CD8-positive, alpha-beta memory T cell (primary cell): ENCODE data around the gene TBCA. TPM values are rescaled to one million over a fixed set of nuclear protein-coding genes. Genes with fewer than 3 reads are reported as not detected.
A peak's percentile ranks its signal among the peaks of the same experiment; 100 is the strongest.
"Not testable (repeated sequence)": the region's sequence is repeated elsewhere in the genome, so short reads cannot be mapped to it uniquely, and the experiment has no call there.

Source experiments
- CTCF ChIA-PET: fragments of 350-600 bp; sonication (Branson Sonifier 250); formaldehyde crosslinking; loops from one replicate; lab custom pipeline; 2021; ENCODE audit warnings: antibody characterized with exemption; lab: Charles Lee
- POLR2A ChIA-PET: fragments of 350-600 bp; sonication (Branson Sonifier 250); formaldehyde crosslinking; loops from one replicate; lab custom pipeline; 2021; ENCODE audit warnings: antibody characterized with exemption; lab: Charles Lee
- DNase-seq, 5 donors: peaks; one replicate each; pipeline versions ENCODE4 v3.0.0 to v3.0.0-alpha.2; 2020 to 2022; ENCODE audit warnings: mixed read lengths in 1 of 5
- H3K27ac ChIP-seq: one replicate; pipeline ENCODE4 v1.7.0; 2013; ENCODE audit warnings: low read depth, mild to moderate bottlenecking, low read length, moderate library complexity
- H3K27me3 ChIP-seq: 2 replicates; pipeline ENCODE4 v1.7.0; 2013; ENCODE audit warnings: low read length, mild to moderate bottlenecking; ENCODE audit not compliant: insufficient read depth, poor library complexity, severe bottlenecking
- H3K36me3 ChIP-seq: 2 replicates; pipeline ENCODE4 v1.7.0; 2013; ENCODE audit warnings: mild to moderate bottlenecking, low read length, moderate library complexity; ENCODE audit not compliant: insufficient read depth
- H3K4me1 ChIP-seq: 2 replicates; pipeline ENCODE4 v1.7.0; 2013; ENCODE audit warnings: mild to moderate bottlenecking, low read length, moderate library complexity; ENCODE audit not compliant: insufficient read depth
- H3K4me3 ChIP-seq: 2 replicates; pipeline ENCODE4 v1.7.0; 2013; ENCODE audit warnings: mild to moderate bottlenecking, low read length
- H3K9me3 ChIP-seq: 2 replicates; pipeline ENCODE4 v1.7.0; 2013; ENCODE audit warnings: mild to moderate bottlenecking, low read length
- H3K27ac Mint-ChIP-seq, 8 donors: one replicate each; pipeline ENCODE4 v1.8.0; 2020 to 2021; ENCODE audit warnings: mixed read lengths in 8 of 8, mild to moderate bottlenecking in 6 of 8, inconsistent platforms in 3 of 8, moderate library complexity in 3 of 8
- H3K27me3 Mint-ChIP-seq, 2 donors: one replicate each; pipeline ENCODE4 v1.8.0; 2020 to 2021; ENCODE audit warnings: mixed read lengths in 2 of 2, mild to moderate bottlenecking in 1 of 2, moderate library complexity in 1 of 2
- H3K36me3 Mint-ChIP-seq, 3 donors: one replicate each; pipeline ENCODE4 v1.8.0; 2020 to 2021; ENCODE audit warnings: mixed read lengths in 3 of 3, inconsistent platforms in 1 of 3, mild to moderate bottlenecking in 1 of 3
- H3K4me1 Mint-ChIP-seq, 3 donors: one replicate each; pipeline ENCODE4 v1.8.0; 2020 to 2021; ENCODE audit warnings: mixed read lengths in 3 of 3, inconsistent platforms in 1 of 3, mild to moderate bottlenecking in 1 of 3
- H3K4me3 Mint-ChIP-seq, 7 donors: one replicate each; pipeline ENCODE4 v1.8.0; 2020 to 2021; ENCODE audit warnings: mixed read lengths in 7 of 7, mild to moderate bottlenecking in 6 of 7, moderate library complexity in 4 of 7, inconsistent platforms in 2 of 7
- H3K9me3 Mint-ChIP-seq, 5 donors: one replicate each; pipeline ENCODE4 v1.8.0; 2020 to 2022; ENCODE audit warnings: mixed read lengths in 5 of 5, mild to moderate bottlenecking in 3 of 5, moderate library complexity in 2 of 5, inconsistent platforms in 1 of 5
- polyA plus RNA-seq: library from polyadenylated mRNA; unstranded; fragments of 300-500 nt; fragmentation: Illumina TruSeq; gene quantifications from one replicate; pipeline ENCODE4 v1.2.3, GENCODE V29; 2021
- total RNA-seq, 2 experiments: library from RNA; stranded (reverse); gene quantifications; one replicate each; pipeline ENCODE4 v1.2.3, GENCODE V29; 2021

Gene TBCA
- total and polyA plus RNA-seq, 3 experiments from 2014 or later: 193 to 239 (median 237) TPM

GRCh38 chr5:77750928-77751327 lies 25.2 kb downstream of the TBCA start:
- CTCF ChIA-PET: not testable (repeated sequence)

GRCh38 chr5:77748160-77748559 lies 28.0 kb downstream of the TBCA start:
- Mint-ChIP-seq H3K36me3 (peaks cover 0 to 8% (median 4%) of the 10 kb centered on the region in 3 donors), H3K27me3 (no peaks in the 10 kb centered on the region), H3K4me1 (peaks cover 34 to 70% (median 56%) of the 10 kb centered on the region in 3 donors), H3K9me3 (no peaks in the 10 kb centered on the region), H3K4me3 (no peak overlapping the region), H3K27ac (peak overlapping the region in 2 of 8 donors; percentile 25 to 30)
- Histone ChIP-seq H3K27ac (no peak overlapping the region), H3K4me1 (no peaks in the 10 kb centered on the region), H3K36me3 (no peaks in the 10 kb centered on the region), H3K27me3 (no peaks in the 10 kb centered on the region), H3K4me3 (no peak overlapping the region), H3K9me3 (no peaks in the 10 kb centered on the region)
- no peak for DNase-seq
- CTCF ChIA-PET: interaction anchor here (1.4 kb wide), 1 partner anchor 11 kb away, joined by 3 read pairs; no protein-coding TSS in a partner anchor
- POLR2A ChIA-PET: no interaction called here

More at GRCh38 chr5:77750928-77751327, 25.2 kb downstream of the TBCA start:
- H3K27ac ChIP-seq, H3K4me3 ChIP-seq, H3K9me3 Mint-ChIP-seq, H3K27me3 ChIP-seq, DNase-seq, H3K36me3 ChIP-seq, POLR2A ChIA-PET, H3K9me3 ChIP-seq, H3K36me3 Mint-ChIP-seq, H3K27me3 Mint-ChIP-seq, H3K4me1 ChIP-seq, H3K4me3 Mint-ChIP-seq: not testable (repeated sequence)
- H3K27ac Mint-ChIP-seq: peak overlapping the region in 2 of 8 donors; percentile 33 to 65
- peaks cover 31 to 68% (median 60%) of the 10 kb centered on the region in 3 donors for H3K4me1 Mint-ChIP-seq

DNA sequence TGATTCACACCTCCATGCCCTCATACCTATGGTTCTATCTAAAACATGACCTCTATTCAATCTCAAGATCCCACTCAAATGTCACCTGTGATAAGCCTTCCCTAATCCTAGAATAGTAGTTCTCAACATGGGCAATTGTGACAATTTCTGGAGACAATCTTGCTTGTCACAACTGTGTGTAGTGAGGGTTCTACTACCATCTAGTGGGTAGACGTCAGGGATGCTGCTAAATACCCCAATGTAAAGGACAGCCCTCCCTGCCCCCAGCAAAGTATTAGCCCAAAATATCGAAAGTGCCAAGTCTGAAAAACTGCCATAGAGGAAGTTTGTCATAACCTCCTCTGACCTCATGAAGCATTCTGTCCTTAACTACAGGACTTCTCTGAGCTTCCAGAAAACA lies 32.0 kb downstream of the TBCA start:
- ChIA-PET CTCF (no interaction called here), POLR2A (no interaction called here)
- Histone ChIP-seq H3K27me3 (no peaks in the 10 kb centered on the region), H3K9me3 (no peaks in the 10 kb centered on the region), H3K4me3 (no peak overlapping the region), H3K36me3 (no peaks in the 10 kb centered on the region), H3K27ac (no peak overlapping the region), H3K4me1 (no peaks in the 10 kb centered on the region)
- Mint-ChIP-seq H3K36me3 (peaks cover 0 to 8% (median 4%) of the 10 kb centered on the region in 3 donors), H3K4me3 (no peak overlapping the region), H3K27ac (no peak overlapping the region), H3K27me3 (no peaks in the 10 kb centered on the region), H3K9me3 (no peaks in the 10 kb centered on the region), H3K4me1 (peaks cover 21 to 44% (median 34%) of the 10 kb centered on the region in 3 donors)
- no peak for DNase-seq

GRCh38 chr5:77743181-77743580 lies 33.0 kb downstream of the TBCA start:
- peaks cover 15 to 37% (median 27%) of the 10 kb centered on the region in 3 donors for H3K4me1 Mint-ChIP-seq
- Histone ChIP-seq H3K36me3 (no peaks in the 10 kb centered on the region), H3K4me1 (no peaks in the 10 kb centered on the region), H3K9me3 (no peaks in the 10 kb centered on the region), H3K27me3 (no peaks in the 10 kb centered on the region), H3K27ac (no peak overlapping the region), H3K4me3 (no peak overlapping the region)
- H3K27me3 Mint-ChIP-seq: no peaks in the 10 kb centered on the region
- no peak for DNase-seq
- POLR2A ChIA-PET: no interaction called here
- H3K9me3 Mint-ChIP-seq: no peaks in the 10 kb centered on the region
- peaks cover 0 to 8% (median 5%) of the 10 kb centered on the region in 3 donors for H3K36me3 Mint-ChIP-seq
- CTCF ChIA-PET: no interaction called here
- H3K27ac Mint-ChIP-seq: no peak overlapping the region
- no peak overlapping the region for H3K4me3 Mint-ChIP-seq

GRCh38 chr5:77741608-77742007 lies 34.5 kb downstream of the TBCA start:
- Mint-ChIP-seq H3K27ac (no peak overlapping the region), H3K9me3 (no peaks in the 10 kb centered on the region), H3K36me3 (peaks cover 0 to 9% (median 8%) of the 10 kb centered on the region in 3 donors), H3K4me3 (no peak overlapping the region), H3K4me1 (peaks cover 18 to 45% (median 35%) of the 10 kb centered on the region in 3 donors), H3K27me3 (no peaks in the 10 kb centered on the region)
- no peak overlapping the region for H3K27ac ChIP-seq
- H3K36me3 ChIP-seq: no peaks in the 10 kb centered on the region
- H3K9me3 ChIP-seq: no peaks in the 10 kb centered on the region
- no peak for DNase-seq
- H3K4me1 ChIP-seq: no peaks in the 10 kb centered on the region
- no peak overlapping the region for H3K4me3 ChIP-seq
- ChIA-PET POLR2A (no interaction called here), CTCF (no interaction called here)
- H3K27me3 ChIP-seq: no peaks in the 10 kb centered on the region

- Histone ChIP-seq H3K27ac (no peak overlapping the region), H3K4me3 (no peak overlapping the region), H3K36me3 (no peaks in the 10 kb centered on the region), H3K4me1 (no peaks in the 10 kb centered on the region), H3K27me3 (no peaks in the 10 kb centered on the region), H3K9me3 (no peaks in the 10 kb centered on the region)
- peaks cover 33 to 71% (median 69%) of the 10 kb centered on the region in 3 donors for H3K4me1 Mint-ChIP-seq
- CTCF ChIA-PET: no interaction called here
- no peak overlapping the region for H3K27ac Mint-ChIP-seq
- no peaks in the 10 kb centered on the region for H3K9me3 Mint-ChIP-seq
- H3K4me3 Mint-ChIP-seq: no peak overlapping the region
- POLR2A ChIA-PET: no interaction called here
- no peak for DNase-seq
- H3K27me3 Mint-ChIP-seq: no peaks in the 10 kb centered on the region
- H3K36me3 Mint-ChIP-seq: peaks cover 10% of the 10 kb centered on the region in 3 donors
Measured at GRCh38 chr5:77734885-77735284, 41.3 kb downstream of the TBCA start.

DNA sequence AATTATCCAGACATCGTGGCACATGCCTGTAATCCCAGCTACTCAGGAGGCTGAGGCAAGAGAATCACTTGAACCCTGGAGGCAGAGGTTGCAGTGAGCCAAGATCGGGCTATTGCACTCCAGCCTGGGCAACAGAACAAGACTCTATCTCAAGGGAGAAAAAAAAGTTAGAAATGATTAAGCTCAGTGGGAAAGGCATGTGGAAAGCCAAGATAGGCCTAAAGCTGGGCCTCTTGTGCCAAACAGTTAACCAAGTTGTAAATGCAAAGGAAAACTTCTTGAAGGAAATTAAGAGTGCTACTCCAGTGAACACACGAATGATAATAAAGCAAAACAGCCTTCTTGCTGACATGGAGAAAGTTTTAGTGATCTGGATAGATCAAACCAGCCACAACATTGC lies 43.0 kb downstream of the TBCA start:
- Histone ChIP-seq H3K9me3 (no peaks in the 10 kb centered on the region), H3K27ac (no peak overlapping the region), H3K36me3 (no peaks in the 10 kb centered on the region), H3K27me3 (no peaks in the 10 kb centered on the region), H3K4me1 (no peaks in the 10 kb centered on the region), H3K4me3 (no peak overlapping the region)
- Mint-ChIP-seq H3K36me3 (peaks cover 8 to 12% (median 10%) of the 10 kb centered on the region in 3 donors), H3K9me3 (no peaks in the 10 kb centered on the region), H3K4me1 (peaks cover 39 to 82% (median 82%) of the 10 kb centered on the region in 3 donors), H3K27ac (no peak overlapping the region), H3K4me3 (no peak overlapping the region), H3K27me3 (no peaks in the 10 kb centered on the region)
- POLR2A ChIA-PET: no interaction called here
- no peak for DNase-seq
- CTCF ChIA-PET: interaction anchor here (1.1 kb wide), 1 partner anchor 15 kb away, joined by 3 read pairs; no protein-coding TSS in a partner anchor

DNA sequence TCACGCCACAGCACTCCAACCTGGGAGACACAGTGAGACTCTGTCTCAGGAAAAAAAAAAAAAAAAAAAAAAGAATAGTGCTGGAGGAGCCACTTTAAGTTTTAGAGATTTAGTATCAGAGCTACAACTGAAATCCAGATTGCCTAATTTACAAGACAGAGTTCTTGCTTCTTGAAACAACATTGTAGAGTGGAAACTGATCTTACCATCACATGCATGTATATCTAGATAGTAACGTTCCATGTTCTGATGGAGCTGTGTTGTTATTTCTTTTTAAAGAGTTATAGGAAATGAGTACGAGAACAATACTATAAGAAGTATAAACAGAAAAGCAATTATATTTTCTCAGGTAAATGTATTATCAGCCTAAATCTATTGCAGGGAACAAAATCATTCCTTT lies 48.9 kb downstream of the TBCA start:
- Histone ChIP-seq H3K4me1 (no peaks in the 10 kb centered on the region), H3K27ac (no peak overlapping the region), H3K27me3 (no peaks in the 10 kb centered on the region), H3K36me3 (no peaks in the 10 kb centered on the region), H3K9me3 (no peaks in the 10 kb centered on the region), H3K4me3 (no peak overlapping the region)
- Mint-ChIP-seq H3K4me3 (no peak overlapping the region), H3K36me3 (peaks cover 0 to 7% (median 3%) of the 10 kb centered on the region in 3 donors), H3K4me1 (peaks cover 31 to 87% (median 68%) of the 10 kb centered on the region in 3 donors), H3K27ac (peak overlapping the region in 1 of 8 donors; percentile 44), H3K9me3 (no peaks in the 10 kb centered on the region), H3K27me3 (no peaks in the 10 kb centered on the region)
- ChIA-PET CTCF (no interaction called here), POLR2A (no interaction called here)
- no peak for DNase-seq
